GM12878 (cell line): ENCODE data around the gene RBPJL. TPM values are rescaled to one million over a fixed set of nuclear protein-coding genes. Genes with fewer than 3 reads are reported as not detected.

Experiments used
- ATAC-seq: fragments of 200-7000 bp; cut with Tn5 transposase; 3 replicates; pipeline ENCODE4 v1.9.1; 2020; ENCODE audit warnings: mild to moderate bottlenecking, moderate library complexity
- BruUV-seq: library from RNA; stranded (reverse); fragments of 400-500 nt; replicated peaks from 2 replicates; lab custom pipeline; 2021; lab: Mats Ljungman, UMichigan
- CTCF ChIA-PET: fragments of 300-600 bp; sonication (Branson Sonifier 250); formaldehyde crosslinking; extraction: SDS; loops from one replicate; lab custom pipeline; 2021; ENCODE audit warnings: inconsistent platforms; lab: Yijun Ruan, JAX
- POLR2A ChIA-PET: fragments of 350-600 bp; formaldehyde crosslinking; extraction: SDS; loops from one replicate; lab custom pipeline; 2021; ENCODE audit warnings: inconsistent platforms; lab: Charles Lee
- RAD21 ChIA-PET: fragments of 300-600 bp; sonication (Branson Sonifier 250); formaldehyde crosslinking; loops from one replicate; lab custom pipeline; 2023; ENCODE audit warnings: antibody characterized with exemption; ENCODE audit not compliant: unreplicated experiment; lab: Charles Lee
- SMC1A ChIA-PET: fragments of 300-600 bp; sonication (Branson Sonifier 250); formaldehyde crosslinking; loops from one replicate; lab custom pipeline; 2023; ENCODE audit not compliant: unreplicated experiment, uncharacterized antibody; lab: Charles Lee
- DNase-seq: peaks from one replicate; pipeline ENCODE4 v3.0.0-alpha.2; 2011; ENCODE audit warnings: low read depth, low spot score
- FAIRE-seq: peaks from 3 replicates; lab custom pipeline; 2011; peaks lifted over from hg19 to GRCh38; lab: Jason Lieb, UNC
- H2AFZ ChIP-seq: 2 replicates; pipeline ENCODE4 v1.6.0; 2011; ENCODE audit warnings: low read depth, low read length, control low read depth; ENCODE audit not compliant: control insufficient read depth
- H3K27ac ChIP-seq: 2 replicates; pipeline ENCODE4 v1.5.1; 2011; ENCODE audit warnings: control low read depth; ENCODE audit not compliant: control insufficient read depth, insufficient read depth
- H3K27me3 ChIP-seq, 2 experiments: replicated peaks in 1 of 2; 2 replicates each; pipeline versions ENCODE4 v1.6.0 to v1.6.1; 2011; ENCODE audit warnings: low read length in 1 of 2; ENCODE audit not compliant: control insufficient read depth in 2 of 2, insufficient read depth in 2 of 2
- H3K36me3 ChIP-seq, 2 experiments: 2 replicates each; pipeline ENCODE4 v1.5.1; 2011; ENCODE audit warnings: low read length in 1 of 2; ENCODE audit not compliant: control insufficient read depth in 2 of 2, insufficient read depth in 2 of 2
- H3K4me1 ChIP-seq: 2 replicates; pipeline ENCODE4 v1.6.1; 2011; ENCODE audit warnings: mild to moderate bottlenecking, low read length, moderate library complexity, mixed read lengths; ENCODE audit not compliant: control insufficient read depth, insufficient read depth
- H3K4me2 ChIP-seq: 2 replicates; pipeline ENCODE4 v1.6.0; 2011; ENCODE audit warnings: control low read depth; ENCODE audit not compliant: control insufficient read depth, insufficient read depth
- H3K4me3 ChIP-seq: fragments of 200-600 bp; sonication (generic); 2 replicates; pipeline ENCODE4 v1.5.1; 2016
- H3K79me2 ChIP-seq: 2 replicates; pipeline ENCODE4 v1.6.0; 2011; ENCODE audit warnings: low read length; ENCODE audit not compliant: control insufficient read depth, insufficient read depth
- H3K9ac ChIP-seq: 2 replicates; pipeline ENCODE4 v1.8.0; 2011; ENCODE audit warnings: low read length, control low read depth, mixed read lengths; ENCODE audit not compliant: control insufficient read depth, insufficient read depth
- H3K9me3 ChIP-seq: replicated peaks from 3 replicates; pipeline ENCODE4 v1.5.1; 2011; ENCODE audit warnings: mild to moderate bottlenecking, low read length; ENCODE audit not compliant: control insufficient read depth, insufficient read depth
- H4K20me1 ChIP-seq: 2 replicates; pipeline ENCODE4 v1.6.0; 2011; ENCODE audit not compliant: control insufficient read depth, insufficient read depth
- ASH2L ChIP-seq: fragments of 300-600, 200-600 bp; sonication (generic); IDR thresholded peaks from 2 replicates; pipeline ENCODE4 v1.6.1; 2017; ENCODE audit warnings: low read depth, mild to moderate bottlenecking, borderline replicate concordance
- CBFB ChIP-seq: IDR thresholded peaks from 2 replicates; pipeline ENCODE4 v1.6.1; 2016; ENCODE audit warnings: antibody characterized with exemption, low read depth
- CBX5 ChIP-seq: sonication (generic); IDR thresholded peaks from 2 replicates; pipeline ENCODE4 v1.6.1; 2016; ENCODE audit warnings: low read depth, moderate library complexity, mild to moderate bottlenecking, inconsistent platforms
- CHD2 ChIP-seq: IDR thresholded peaks from 2 replicates; pipeline ENCODE4 v1.6.1; 2011; ENCODE audit warnings: low read depth, low read length, improper control_type of control experiment, borderline replicate concordance
- DPF2 ChIP-seq: fragments of 450-650 bp; IDR thresholded peaks from 2 replicates; pipeline ENCODE4 v1.6.1; 2017; ENCODE audit warnings: mild to moderate bottlenecking
- FOXK2 ChIP-seq: fragments of 450-650 bp; IDR thresholded peaks from 2 replicates; pipeline ENCODE4 v1.6.1; 2017; ENCODE audit warnings: mild to moderate bottlenecking, moderate library complexity
- HDAC6 ChIP-seq: fragments of 200-600 bp; sonication (generic); IDR thresholded peaks from one replicate; pipeline ENCODE4 v1.8.0; 2017; ENCODE audit warnings: antibody characterized with exemption; ENCODE audit not compliant: unreplicated experiment
- JUND ChIP-seq: IDR thresholded peaks from 2 replicates; pipeline ENCODE4 v1.6.1; 2012; ENCODE audit warnings: low read depth, mild to moderate bottlenecking, low read length, improper control_type of control experiment, moderate library complexity
- KDM1A ChIP-seq: fragments of 200-600 bp; sonication (generic); IDR thresholded peaks from 2 replicates; pipeline ENCODE4 v1.6.1; 2016; ENCODE audit warnings: borderline replicate concordance
- LARP7 ChIP-seq: fragments of 450-650 bp; IDR thresholded peaks from 2 replicates; pipeline ENCODE4 v1.6.1; 2017; ENCODE audit warnings: mild to moderate bottlenecking
- MYB ChIP-seq: fragments of 150-350 bp; IDR thresholded peaks from 2 replicates; pipeline ENCODE4 v1.6.1; 2014; ENCODE audit warnings: mild to moderate bottlenecking, low read depth, low read length, borderline replicate concordance
- POLR2AphosphoS2 ChIP-seq: IDR thresholded peaks from 2 replicates; pipeline ENCODE4 v1.6.1; 2011; ENCODE audit warnings: low read depth, mild to moderate bottlenecking, low read length, improper control_type of control experiment, moderate library complexity
- POLR2AphosphoS5 ChIP-seq: IDR thresholded peaks from 2 replicates; pipeline ENCODE4 v1.6.1; 2011; ENCODE audit warnings: mild to moderate bottlenecking, low read length, inconsistent platforms
- RAD51 ChIP-seq: fragments of 450-650 bp; IDR thresholded peaks from 2 replicates; pipeline ENCODE4 v1.6.1; 2016; ENCODE audit warnings: moderate library complexity, mild to moderate bottlenecking, inconsistent platforms
- RBBP5 ChIP-seq: fragments of 200-600 bp; sonication (generic); conservative IDR thresholded peaks from 2 replicates; pipeline ENCODE4 v1.6.1; 2016
- RUNX3 ChIP-seq: IDR thresholded peaks from 2 replicates; pipeline ENCODE4 v1.6.1; 2012; ENCODE audit warnings: low read length, inconsistent platforms
- SMAD5 ChIP-seq: IDR thresholded peaks from 2 replicates; pipeline ENCODE4 v1.6.1; 2016; ENCODE audit warnings: antibody characterized with exemption, low read depth
- SRF ChIP-seq, 2 experiments: IDR thresholded peaks; 2 replicates each; pipeline ENCODE4 v1.6.1; 2011; ENCODE audit warnings: low read depth in 2 of 2, low read length in 2 of 2, mild to moderate bottlenecking in 1 of 2, moderate library complexity in 1 of 2
- SUPT20H ChIP-seq: IDR thresholded peaks from 2 replicates; pipeline ENCODE4 v1.6.1; 2011; ENCODE audit warnings: low read depth, mild to moderate bottlenecking, low read length, moderate library complexity, borderline replicate concordance; ENCODE audit not compliant: control insufficient read depth
- TAF1 ChIP-seq: IDR thresholded peaks from 2 replicates; pipeline ENCODE4 v1.6.1; 2011; ENCODE audit warnings: mild to moderate bottlenecking, low read depth, low read length, borderline replicate concordance
- USF1 ChIP-seq: IDR thresholded peaks from 2 replicates; pipeline ENCODE4 v1.6.1; 2011; ENCODE audit warnings: borderline replicate concordance, low read depth, mild to moderate bottlenecking, moderate library complexity, mixed read lengths, low read length; ENCODE audit not compliant: insufficient read depth; ENCODE audit errors: extremely low read length
- YBX1 ChIP-seq: fragments of 450-650 bp; IDR thresholded peaks from 2 replicates; pipeline ENCODE4 v1.6.1; 2016; ENCODE audit warnings: antibody characterized with exemption
- WGBS: methylation state at CpG from one replicate; pipeline ENCODE4 v1.1.6; 2016; ENCODE audit warnings: low lambda C conversion rate; ENCODE audit not compliant: insufficient replicate concordance, insufficient coverage; ENCODE audit errors: missing lambda C conversion rate; 5-methylcytosine and 5-hydroxymethylcytosine counted together
- in situ Hi-C: fragments of 300-500 bp; cut with MboI; formaldehyde crosslinking; loops from 9 replicates; pipeline ENCODE4 v1.14.3; 2018; ENCODE audit warnings: mixed read lengths
- intact Hi-C: fragments of 100-400 bp; cut with micrococcal nuclease; formaldehyde crosslinking; loops from one replicate; pipeline ENCODE4 v1.14.2; 2022; ENCODE audit not compliant: unreplicated experiment
- polyA plus RNA-seq, 11 experiments: library from polyadenylated mRNA; depleted of rRNA in 4 of 11; unstranded in 6 of 11; stranded (reverse) in 5 of 11; fragments of >200 nt; fragmentation: Nextera tagmentation in 4 of 11; fragmentation: Illumina TruSeq in 1 of 11; extraction: Ambion mirVana in 4 of 11; extraction: Trizol in 1 of 11; gene quantifications; 1 replicate in 1 of 11; 2 replicates in 10 of 11; pipeline versions ENCODE4 v1.2.1 to v1.2.3, GENCODE V29; 2011 to 2016; ENCODE audit warnings: inconsistent platforms in 2 of 11, missing spikeins in 2 of 11, low read depth in 1 of 11
- total RNA-seq, 4 experiments: library from RNA; depleted of rRNA in 3 of 4; stranded (reverse); fragments of >200 nt in 3 of 4; fragmentation: Illumina TruSeq in 1 of 4; extraction: Trizol in 1 of 4; gene quantifications; 2 replicates each; pipeline versions ENCODE4 v1.2.1 to v1.2.3, GENCODE V29; 2013 to 2021
- TF ChIP-seq, protein P1 (sequence below): IDR thresholded peaks from 2 replicates; pipeline ENCODE4 v1.6.1; 2011; ENCODE audit warnings: mild to moderate bottlenecking, low read depth, low read length, moderate library complexity; ENCODE audit not compliant: insufficient replicate concordance

The RBPJL gene
- total and polyA plus RNA-seq, 10 of the 15 experiments (the other 5 are each of a cell fraction or from before 2014, with no cell fraction given): 0.18 TPM; not detected in 9

GRCh38 chr20:45308117-45308778, 1.6 kb downstream of the RBPJL start, which contains the start of gene MATN4 (continued):
- TF ChIP-seq CHD2: no peak
- TF ChIP-seq TAF1: no peak
- no peak for TF ChIP-seq YBX1
- TF ChIP-seq MYB: no peak
- TF ChIP-seq POLR2AphosphoS5: no peak

DNA sequence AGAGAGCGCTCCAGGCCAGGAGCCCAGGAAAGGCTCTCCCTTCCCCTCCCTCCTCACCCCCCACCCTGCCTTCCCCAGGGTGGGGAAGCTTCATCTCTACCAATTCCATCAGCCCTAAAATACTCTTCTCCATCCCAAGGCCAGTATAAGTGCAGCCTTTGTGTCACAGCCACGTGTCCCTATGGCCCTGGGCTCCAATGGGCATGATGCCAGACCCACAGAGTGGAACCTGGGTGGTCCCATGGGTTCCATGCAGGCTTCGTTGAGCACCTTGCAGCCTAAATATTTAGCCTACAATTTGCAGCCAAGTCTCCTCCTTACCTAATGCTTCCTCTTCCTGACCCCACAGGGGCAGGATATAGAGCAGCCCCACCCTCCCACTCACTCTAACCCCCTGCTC, 2.4 kb downstream of the RBPJL start:
- H3K9ac ChIP-seq: no peak overlapping the region
- ChIA-PET RAD21 (no interaction called here), CTCF (interaction anchor here (0.6 to 1.2 kb wide), 2 partner anchors 10 to 171 kb away, joined by 3 to 7 read pairs; no protein-coding TSS in a partner anchor), POLR2A (no interaction called here), SMC1A (no interaction called here)
- WGBS: 19% methylated on average over 3 of the region's 3 CpGs
- BruUV-seq: no TSS peak
- H3K9me3 ChIP-seq: no peaks in the 10 kb centered on the region
- no peak overlapping the region for H2AFZ ChIP-seq
- in situ Hi-C loops: no loop called here
- H3K27me3 ChIP-seq: peaks cover 0 to 11% of the 10 kb centered on the region in 2 experiments; a peak in 1 of 4 replicates
- intact Hi-C loops: no loop called here
- FAIRE-seq (no peak), ATAC-seq (no peak), DNase-seq (no peak)
- H3K79me2 ChIP-seq: no peaks in the 10 kb centered on the region
- H3K4me2 ChIP-seq: no peak overlapping the region
- no peaks in the 10 kb centered on the region for H3K36me3 ChIP-seq
- no peak overlapping the region for H3K4me3 ChIP-seq
- H3K27ac ChIP-seq: no peak overlapping the region
- TF ChIP-seq USF1 (no peak), SRF (IDR thresholded peaks at IDR 0.05; ENCODE audit: low read depth in 2 of 2, low read length in 2 of 2) (no peak), FOXK2 (no peak), SMAD5 (no peak), JUND (no peak), CBFB (no peak), CBX5 (no peak), POLR2AphosphoS2 (no peak), RAD51 (no peak), SUPT20H (no peak), HDAC6 (no peak), DPF2 (no peak), ASH2L (no peak), LARP7 (no peak), KDM1A (no peak), RBBP5 (no peak), RUNX3 (no peak)
- TF ChIP-seq, protein P1, sequence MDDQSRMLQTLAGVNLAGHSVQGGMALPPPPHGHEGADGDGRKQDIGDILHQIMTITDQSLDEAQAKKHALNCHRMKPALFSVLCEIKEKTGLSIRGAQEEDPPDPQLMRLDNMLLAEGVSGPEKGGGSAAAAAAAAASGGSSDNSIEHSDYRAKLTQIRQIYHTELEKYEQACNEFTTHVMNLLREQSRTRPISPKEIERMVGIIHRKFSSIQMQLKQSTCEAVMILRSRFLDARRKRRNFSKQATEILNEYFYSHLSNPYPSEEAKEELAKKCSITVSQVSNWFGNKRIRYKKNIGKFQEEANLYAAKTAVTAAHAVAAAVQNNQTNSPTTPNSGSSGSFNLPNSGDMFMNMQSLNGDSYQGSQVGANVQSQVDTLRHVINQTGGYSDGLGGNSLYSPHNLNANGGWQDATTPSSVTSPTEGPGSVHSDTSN: no peak
- no peaks in the 10 kb centered on the region for H3K4me1 ChIP-seq
- no peaks in the 10 kb centered on the region for H4K20me1 ChIP-seq
